B cell (primary cell): Measurements from ENCODE around the gene INTU.

Experiments used
- CTCF ChIP-seq: fragments of 200-600 bp; IDR thresholded peaks from one replicate; pipeline ENCODE4 v1.8.0; 2022; ENCODE audit warnings: antibody characterized with exemption, mild to moderate bottlenecking
- EZH2 ChIP-seq: IDR thresholded peaks from 2 replicates; pipeline ENCODE4 v1.6.1; 2012; ENCODE audit warnings: borderline replicate concordance, low read depth, mild to moderate bottlenecking, moderate library complexity, low read length; ENCODE audit not compliant: insufficient read depth, poor library complexity, severe bottlenecking

- no peak for TF ChIP-seq CTCF
- no peak for TF ChIP-seq EZH2
Measured at GRCh38 chr4:127631420-127631819, 1.3 kb upstream of the INTU start.
